ENCODE data around the gene TEX26. TPM values are rescaled to one million over a fixed set of nuclear protein-coding genes. Genes with fewer than 3 reads are reported as not detected.

TEX26 gene
- total RNA-seq (2014; rRNA removed; shearing (Covaris generic)) (not detected in 2 replicates), total RNA-seq (2022) (not detected in 2 replicates), Bru-seq, nascent RNA (not detected), BruChase-seq, experiment 1, labeled RNA remaining after a 6-hour chase (not detected), BruChase-seq, experiment 2, labeled RNA remaining after a 2-hour chase (not detected)
- long read RNA-seq, result 0 reads

DNA sequence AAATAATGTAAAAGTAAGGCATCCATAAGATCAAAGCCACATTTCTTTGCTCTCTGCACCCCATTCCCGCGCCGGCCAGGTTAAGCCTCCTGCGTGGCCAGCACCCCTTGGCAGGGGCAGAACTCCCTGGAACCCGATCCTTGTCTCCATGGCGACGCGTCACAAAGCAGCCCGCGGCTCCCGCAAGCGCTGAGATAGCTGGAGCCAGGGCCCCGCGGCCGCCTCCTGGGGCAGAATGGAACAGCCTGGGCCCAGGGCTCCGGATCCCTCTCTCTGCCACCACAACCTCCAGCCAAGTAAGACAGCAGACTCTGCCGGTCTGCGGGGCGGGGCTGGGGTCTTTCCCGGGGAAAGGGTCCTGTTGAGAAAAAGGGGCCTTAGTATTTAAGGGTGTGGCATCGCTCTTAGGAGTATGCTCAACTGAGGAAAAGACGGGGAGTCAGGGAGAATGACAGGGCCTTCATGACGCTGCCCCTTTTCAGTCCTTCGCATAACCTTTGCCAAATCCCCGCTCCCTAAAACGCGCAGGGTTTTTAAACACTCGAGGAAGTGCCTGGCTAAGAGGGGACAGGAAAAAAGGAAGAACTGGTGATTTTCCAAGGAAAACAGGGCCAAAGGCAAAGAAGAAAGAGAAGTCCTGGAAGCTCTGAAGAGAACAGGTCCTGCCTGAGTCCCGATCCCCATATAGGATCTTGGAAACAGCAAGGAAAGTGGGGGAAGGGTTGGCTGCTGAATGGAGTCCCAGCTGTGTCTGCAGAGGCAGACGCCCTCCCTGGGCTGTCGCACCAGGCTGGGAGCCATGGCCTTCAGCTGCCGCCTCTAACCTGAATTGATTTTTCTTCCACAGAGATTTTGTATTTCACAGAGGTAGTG, at the start of gene TEX26:
Gene TEX26, plus strand, starts transcription at position 176 of the 873 bp plus-strand sequence. Its CDS starts 60 bp downstream, at position 236.
- Histone ChIP-seq H3K4me2 (ENCODE audit: low read length) (no peak within 1 kb of the TSS), H3K27ac (ENCODE audit: low read depth, low read length, poor library complexity, severe bottlenecking) (no peak within 1 kb of the TSS), H2AFZ (ENCODE audit: low read length) (no peak within 1 kb of the TSS), H3K36me3 (ENCODE audit: insufficient read depth, low read length) (no peaks in the 10 kb centered on the region), H3K79me2 (ENCODE audit: insufficient read depth, low read depth, low read length) (no peaks in the 10 kb centered on the region), H4K20me1 (ENCODE audit: insufficient read depth, low read length) (no peaks in the 10 kb centered on the region), H3K4me1 (ENCODE audit: insufficient read depth, low read length, poor library complexity, severe bottlenecking) (no peaks in the 10 kb centered on the region), H3K9me3 (ENCODE audit: low read length) (no peaks in the 10 kb centered on the region), H3K4me3 (ENCODE audit: low read depth, low read length, poor library complexity, severe bottlenecking) (no peak within 1 kb of the TSS), H3K9me2 (ENCODE audit: insufficient read depth, low read length) (no peaks in the 10 kb centered on the region)
- TF ChIP-seq, protein P1, sequence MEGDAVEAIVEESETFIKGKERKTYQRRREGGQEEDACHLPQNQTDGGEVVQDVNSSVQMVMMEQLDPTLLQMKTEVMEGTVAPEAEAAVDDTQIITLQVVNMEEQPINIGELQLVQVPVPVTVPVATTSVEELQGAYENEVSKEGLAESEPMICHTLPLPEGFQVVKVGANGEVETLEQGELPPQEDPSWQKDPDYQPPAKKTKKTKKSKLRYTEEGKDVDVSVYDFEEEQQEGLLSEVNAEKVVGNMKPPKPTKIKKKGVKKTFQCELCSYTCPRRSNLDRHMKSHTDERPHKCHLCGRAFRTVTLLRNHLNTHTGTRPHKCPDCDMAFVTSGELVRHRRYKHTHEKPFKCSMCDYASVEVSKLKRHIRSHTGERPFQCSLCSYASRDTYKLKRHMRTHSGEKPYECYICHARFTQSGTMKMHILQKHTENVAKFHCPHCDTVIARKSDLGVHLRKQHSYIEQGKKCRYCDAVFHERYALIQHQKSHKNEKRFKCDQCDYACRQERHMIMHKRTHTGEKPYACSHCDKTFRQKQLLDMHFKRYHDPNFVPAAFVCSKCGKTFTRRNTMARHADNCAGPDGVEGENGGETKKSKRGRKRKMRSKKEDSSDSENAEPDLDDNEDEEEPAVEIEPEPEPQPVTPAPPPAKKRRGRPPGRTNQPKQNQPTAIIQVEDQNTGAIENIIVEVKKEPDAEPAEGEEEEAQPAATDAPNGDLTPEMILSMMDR (conservative IDR thresholded peaks at IDR 0.05; ENCODE audit: low read length), result no peak
- TF ChIP-seq EZH2phosphoT487 (IDR thresholded peaks at IDR 0.05; ENCODE audit: borderline replicate concordance, low read depth, low read length), result no peak
- ChIA-PET POLR2A (no interaction called here), CTCF (ENCODE audit: unreplicated experiment) (no interaction called here)
- no TSS peak for BruUV-seq (replicated peaks)
- intact Hi-C loops (cut with micrococcal nuclease; ENCODE audit: unreplicated experiment), result no loop called here
- DNase-seq (ENCODE audit: low spot score), result no peak

DNA sequence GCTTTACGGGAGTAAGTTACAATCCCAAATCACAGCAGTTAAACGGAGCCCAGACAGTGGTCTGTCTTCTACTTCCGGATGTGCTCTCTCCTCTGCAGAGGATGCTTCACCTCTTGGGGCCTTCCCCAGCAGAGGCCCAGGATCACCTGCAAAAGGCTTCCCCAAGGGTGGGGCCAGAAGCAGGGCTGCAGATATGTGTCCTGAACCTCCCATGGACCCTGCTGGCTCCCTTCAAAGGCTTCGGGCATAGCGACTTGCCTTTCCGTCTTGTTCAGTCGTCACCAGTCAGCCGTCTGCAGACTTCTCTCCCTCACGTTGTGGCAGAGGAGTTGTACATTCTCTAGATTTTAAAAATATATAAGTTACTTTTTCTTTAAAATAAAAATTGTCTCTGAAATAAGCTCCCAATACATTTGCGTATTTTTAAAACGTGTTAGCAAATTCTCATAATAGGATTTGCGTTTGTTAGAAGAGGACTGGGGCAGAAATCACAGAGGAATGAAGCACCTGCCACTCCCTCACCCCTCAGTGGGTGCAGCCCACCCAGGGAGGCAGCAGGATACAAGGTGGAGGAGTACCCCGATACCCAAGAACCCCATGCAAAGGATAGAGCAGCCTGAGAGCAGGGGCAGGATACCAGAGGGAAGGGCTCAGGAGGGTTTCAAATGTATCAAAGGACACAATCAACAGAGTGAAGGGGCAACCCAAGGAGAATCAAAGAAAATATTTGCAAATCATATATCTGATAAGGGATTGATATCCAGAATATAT, 49.3 kb upstream of the TEX26 start:
- Histone ChIP-seq H3K36me3 (ENCODE audit: insufficient read depth, low read length) (no peaks in the 10 kb centered on the region), H4K20me1 (ENCODE audit: insufficient read depth, low read length) (no peaks in the 10 kb centered on the region), H3K4me3 (ENCODE audit: low read depth, low read length, poor library complexity, severe bottlenecking) (no peak overlapping the region), H3K9me3 (ENCODE audit: low read length) (no peaks in the 10 kb centered on the region), H3K4me1 (ENCODE audit: insufficient read depth, low read length, poor library complexity, severe bottlenecking) (no peaks in the 10 kb centered on the region), H3K27ac (ENCODE audit: low read depth, low read length, poor library complexity, severe bottlenecking) (no peak overlapping the region), H3K79me2 (ENCODE audit: insufficient read depth, low read depth, low read length) (no peaks in the 10 kb centered on the region), H2AFZ (ENCODE audit: low read length) (no peak overlapping the region), H3K4me2 (ENCODE audit: low read length) (no peak overlapping the region), H3K9me2 (ENCODE audit: insufficient read depth, low read length) (no peaks in the 10 kb centered on the region)
- no peak for TF ChIP-seq EZH2phosphoT487 (IDR thresholded peaks at IDR 0.05; ENCODE audit: borderline replicate concordance, low read depth, low read length)
- TF ChIP-seq, protein P1 (conservative IDR thresholded peaks at IDR 0.05; ENCODE audit: low read length), result no peak
- intact Hi-C loops (cut with micrococcal nuclease; ENCODE audit: unreplicated experiment), result no loop called here
- CTCF ChIA-PET (ENCODE audit: unreplicated experiment), result no interaction called here
- POLR2A ChIA-PET, result interaction anchor here (0.9 kb wide), 1 partner anchor 36 kb away, joined by 3 read pairs; no protein-coding TSS in a partner anchor
- no TSS peak for BruUV-seq (replicated peaks)
- DNase-seq (ENCODE audit: low spot score), result no peak

All from OCI-LY7 (cell line).